HG03342 (cell line): ENCODE data around the gene LMX1B.
"Not testable (repeated sequence)": the region's sequence is repeated elsewhere in the genome, so short reads cannot be mapped to it uniquely, and the experiment has no call there.

Source experiments
- ATAC-seq: cut with Tn5 transposase; IDR thresholded peaks from one replicate; pipeline ENCODE4 v1.9.1; 2021; ENCODE audit warnings: mild to moderate bottlenecking, moderate library complexity; ENCODE audit not compliant: unreplicated experiment

The LMX1B gene

GRCh38 chr9:126730592-126730991 is 116.9 kb downstream of the LMX1B start:
- ATAC-seq: not testable (repeated sequence)

- no peak for ATAC-seq
These were observed 119.3 kb downstream of the LMX1B start for GRCh38 chr9:126733005-126733404.

- no peak for ATAC-seq
These were observed 121.1 kb downstream of the LMX1B start for GRCh38 chr9:126734877-126735276.

GRCh38 chr9:126735482-126735881 is 121.8 kb downstream of the LMX1B start:
- no peak for ATAC-seq

GRCh38 chr9:126738553-126738952 is 124.8 kb downstream of the LMX1B start:
- no peak for ATAC-seq

GRCh38 chr9:126743041-126743440 is 129.3 kb downstream of the LMX1B start:
- ATAC-seq: no peak

GRCh38 chr9:126745574-126746411 is 132.1 kb downstream of the LMX1B start:
- no peak for ATAC-seq
